DMS153 treated with DMSO at 0.1 percent for 48 hours (cell line): ENCODE data around the gene SLCO3A1.
"Not testable (repeated sequence)": the region's sequence is repeated elsewhere in the genome, so short reads cannot be mapped to it uniquely, and the experiment has no call there.

ENCODE experiments used
- DNase-seq: peaks from one replicate; lab custom pipeline; 2025; ENCODE audit not compliant: unreplicated experiment; lab: John Stamatoyannopoulos, UW

SLCO3A1 gene

DNA sequence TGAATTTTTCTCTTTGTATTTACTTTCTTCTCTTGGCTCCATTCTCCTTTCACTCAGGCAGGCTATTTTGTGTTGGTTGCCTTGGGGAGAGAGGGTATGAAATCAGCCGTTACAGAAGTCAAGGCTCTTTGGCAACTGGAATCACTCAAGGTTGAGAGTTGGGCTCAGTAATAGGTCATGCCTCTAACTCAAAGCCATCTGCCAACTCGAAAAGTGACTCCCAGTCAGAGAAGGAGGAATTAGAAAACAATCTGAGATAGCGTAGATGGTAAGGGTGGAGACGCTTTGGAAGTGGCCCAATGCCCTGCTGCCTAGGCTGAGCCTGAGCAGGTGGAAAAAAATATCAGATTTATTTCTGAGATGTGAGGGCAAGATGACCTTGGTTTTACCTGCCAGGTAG lies 334.5 kb downstream of the SLCO3A1 start:
- no peak for DNase-seq

DNA sequence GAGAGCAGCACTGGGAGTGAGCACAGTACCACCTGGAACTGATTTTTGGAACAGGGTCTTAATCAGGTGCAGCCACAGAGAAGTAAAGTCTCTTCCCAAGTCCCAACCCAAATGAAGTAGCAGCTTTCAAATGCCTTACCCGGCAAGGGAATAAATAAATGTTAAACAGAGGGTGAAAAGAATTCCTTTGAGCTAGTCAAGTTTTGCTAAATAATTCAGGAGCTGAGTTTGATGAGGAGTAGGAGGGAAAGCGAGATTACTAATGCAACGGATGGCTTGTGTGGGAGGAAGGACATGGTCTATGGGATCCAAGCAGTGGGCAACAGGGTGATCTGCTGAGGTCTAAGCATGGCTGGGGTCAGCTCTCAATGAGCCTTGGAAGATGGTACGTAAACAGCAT lies 335.7 kb downstream of the SLCO3A1 start:
- DNase-seq: no peak

DNA sequence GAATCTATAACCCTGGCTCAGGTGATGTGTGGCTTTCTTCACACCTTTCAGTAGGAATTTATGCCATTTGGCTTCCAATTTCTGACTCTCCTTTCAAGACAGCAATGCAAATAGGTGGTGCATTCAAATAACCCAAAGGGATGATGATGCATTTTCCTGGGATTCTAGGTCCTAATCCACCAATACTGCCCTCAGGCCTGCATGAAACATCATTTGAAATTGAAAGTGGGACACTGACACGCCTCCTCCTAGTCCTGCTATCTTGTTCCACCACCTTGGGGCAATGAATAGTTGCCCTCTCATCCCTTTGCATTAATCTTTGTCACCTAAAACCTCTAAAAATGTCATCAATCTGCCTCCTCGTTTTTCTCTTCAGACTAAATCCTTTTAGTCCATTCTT lies 341.7 kb downstream of the SLCO3A1 start:
- no peak for DNase-seq

DNA sequence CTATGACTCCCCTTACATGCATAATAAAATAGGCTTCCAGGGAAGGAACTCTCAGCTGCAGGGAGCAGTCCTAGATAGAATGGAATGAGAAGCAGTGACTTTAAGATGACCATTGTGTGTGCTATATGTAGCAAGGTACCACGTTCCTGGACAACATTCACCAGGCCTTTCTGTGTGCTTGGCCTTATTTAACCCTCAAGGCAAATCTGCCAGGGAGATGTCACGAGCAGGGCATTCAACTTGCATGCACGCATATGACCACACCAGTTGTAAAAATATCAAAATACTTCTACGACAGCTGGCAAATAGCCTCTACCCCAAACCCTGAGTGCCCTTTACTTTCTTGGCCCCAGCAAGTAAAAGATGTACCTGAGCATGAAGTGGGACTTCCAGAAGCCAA lies 342.8 kb downstream of the SLCO3A1 start:
- no peak for DNase-seq

DNA sequence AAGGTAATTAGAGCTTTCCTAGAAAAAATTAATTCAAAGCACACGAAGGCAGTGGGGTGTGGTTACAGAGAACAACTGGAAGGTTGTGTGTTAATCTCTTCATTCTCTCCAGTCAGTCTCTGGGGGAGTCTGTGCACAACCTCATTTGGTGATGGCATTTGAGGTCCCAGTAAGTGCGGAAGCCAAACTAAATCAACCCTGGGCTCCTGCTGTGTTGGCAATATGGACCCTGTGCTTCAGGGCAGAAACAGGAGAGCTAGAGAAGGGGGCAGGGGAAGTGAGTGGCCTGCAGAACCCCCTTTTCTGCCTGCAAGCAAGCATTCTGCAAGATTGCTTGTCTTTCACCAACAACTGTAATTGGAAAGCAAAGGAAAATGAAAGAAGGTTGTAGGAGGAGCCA lies 344.2 kb downstream of the SLCO3A1 start:
- no peak for DNase-seq

DNA sequence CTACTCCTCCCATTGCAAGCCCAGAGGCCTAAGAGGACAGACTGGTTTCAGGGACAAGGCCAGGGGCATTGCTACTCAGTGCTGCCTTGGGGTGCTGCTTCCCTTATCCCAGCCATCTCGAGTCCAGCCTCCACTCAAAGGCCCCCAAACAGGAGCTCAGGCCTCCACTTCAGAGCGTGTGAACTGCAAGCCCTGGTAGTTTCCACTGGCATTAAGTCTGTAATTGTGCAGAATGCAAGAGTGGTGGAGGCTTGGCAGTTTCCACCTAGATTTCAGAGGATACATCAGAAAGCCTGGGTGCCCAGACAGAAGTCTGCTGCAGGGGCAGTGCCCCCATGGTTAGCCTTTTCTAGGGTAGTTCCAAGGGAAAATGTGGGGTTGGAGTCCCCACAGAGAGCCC lies 347.4 kb downstream of the SLCO3A1 start:
- no peak for DNase-seq

DNA sequence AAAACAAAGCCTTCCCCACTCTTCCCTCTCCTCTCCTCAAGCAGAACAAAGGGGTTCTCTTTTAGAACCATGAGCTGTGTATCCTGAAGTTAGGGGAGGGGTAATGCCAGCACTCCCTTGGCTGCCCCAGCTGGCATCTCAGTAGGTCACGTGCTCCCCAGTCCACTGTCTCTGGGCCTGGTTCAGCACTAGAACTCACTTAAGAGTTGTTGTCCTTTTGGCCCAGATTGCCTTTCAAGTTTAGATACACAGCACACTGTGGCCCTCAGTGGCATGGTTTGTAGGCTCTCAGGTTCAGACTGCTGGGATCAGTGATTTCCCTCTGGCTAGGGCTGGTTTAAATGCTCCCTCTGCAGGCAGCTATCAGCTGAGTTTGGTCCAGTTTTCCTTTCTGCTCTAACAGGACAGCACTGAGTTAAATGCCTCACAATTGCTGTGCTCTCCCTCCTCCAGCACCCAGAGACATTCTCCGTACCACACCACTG lies 351.8 kb downstream of the SLCO3A1 start:
- no peak for DNase-seq

DNA sequence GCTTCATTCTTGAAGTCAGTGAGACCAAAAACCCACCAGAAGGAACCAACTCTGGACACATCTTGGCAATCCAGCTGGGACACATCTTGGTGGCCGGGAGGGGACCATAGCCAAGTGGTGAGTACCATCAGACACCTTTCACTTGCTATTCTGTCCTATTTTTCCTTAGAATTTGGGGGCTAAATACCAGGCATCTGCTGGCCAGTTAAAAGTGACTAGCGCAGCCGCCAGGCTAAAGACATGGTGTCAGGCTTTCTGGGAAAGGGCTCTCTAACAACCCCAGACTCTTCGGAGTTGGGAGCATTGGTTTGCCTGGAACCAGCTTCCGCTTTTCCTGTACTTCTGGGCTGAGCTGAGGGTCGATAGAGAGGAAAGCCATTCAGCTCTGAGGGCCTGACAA lies 354.1 kb downstream of the SLCO3A1 start:
- DNase-seq: not testable (repeated sequence)
